ENCODE data around the gene OSBPL2. TPM values are rescaled to one million over a fixed set of nuclear protein-coding genes. Genes with fewer than 3 reads are reported as not detected.

OSBPL2 gene
- total RNA-seq, 1 experiment from 2014 or later, result 49.5 TPM

DNA sequence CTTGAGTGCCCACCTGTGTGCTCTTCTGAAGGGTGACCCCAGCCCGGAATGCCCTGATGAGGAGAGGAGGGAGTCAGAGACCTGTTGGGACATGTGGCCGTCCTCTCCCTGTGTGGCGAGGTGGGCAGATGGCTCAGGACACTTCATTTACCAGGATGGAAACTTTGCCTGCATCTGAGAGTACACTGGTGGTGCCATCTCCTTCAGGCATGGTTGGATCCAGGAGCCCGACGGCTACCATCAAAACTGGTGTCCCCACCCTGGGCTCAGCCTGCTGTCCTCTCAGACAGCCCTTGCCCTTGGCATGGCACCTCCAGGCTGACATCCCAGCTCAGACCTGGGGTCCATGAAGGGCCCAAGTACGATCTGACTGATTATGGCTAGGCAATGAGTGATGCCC is 7.0 kb upstream of the OSBPL2 start:
- ChIA-PET POLR2A (no interaction called here), CTCF (no interaction called here)
- no peak for ATAC-seq
- Mint-ChIP-seq H3K27me3 (ENCODE audit: low read depth) (peaks cover 1% of the 10 kb centered on the region; the same call in 1 of the 2 replicates), H3K9me3 (peaks cover 5% of the 10 kb centered on the region), H3K27ac (no peak overlapping the region), H3K4me1 (peaks cover 3% of the 10 kb centered on the region), H3K4me3 (no peak overlapping the region), H3K36me3 (no peaks in the 10 kb centered on the region)
- no peak for TF ChIP-seq TEAD1 (CRISPR knock-in tag; IDR thresholded peaks at IDR 0.05)
- TF ChIP-seq, protein P1, sequence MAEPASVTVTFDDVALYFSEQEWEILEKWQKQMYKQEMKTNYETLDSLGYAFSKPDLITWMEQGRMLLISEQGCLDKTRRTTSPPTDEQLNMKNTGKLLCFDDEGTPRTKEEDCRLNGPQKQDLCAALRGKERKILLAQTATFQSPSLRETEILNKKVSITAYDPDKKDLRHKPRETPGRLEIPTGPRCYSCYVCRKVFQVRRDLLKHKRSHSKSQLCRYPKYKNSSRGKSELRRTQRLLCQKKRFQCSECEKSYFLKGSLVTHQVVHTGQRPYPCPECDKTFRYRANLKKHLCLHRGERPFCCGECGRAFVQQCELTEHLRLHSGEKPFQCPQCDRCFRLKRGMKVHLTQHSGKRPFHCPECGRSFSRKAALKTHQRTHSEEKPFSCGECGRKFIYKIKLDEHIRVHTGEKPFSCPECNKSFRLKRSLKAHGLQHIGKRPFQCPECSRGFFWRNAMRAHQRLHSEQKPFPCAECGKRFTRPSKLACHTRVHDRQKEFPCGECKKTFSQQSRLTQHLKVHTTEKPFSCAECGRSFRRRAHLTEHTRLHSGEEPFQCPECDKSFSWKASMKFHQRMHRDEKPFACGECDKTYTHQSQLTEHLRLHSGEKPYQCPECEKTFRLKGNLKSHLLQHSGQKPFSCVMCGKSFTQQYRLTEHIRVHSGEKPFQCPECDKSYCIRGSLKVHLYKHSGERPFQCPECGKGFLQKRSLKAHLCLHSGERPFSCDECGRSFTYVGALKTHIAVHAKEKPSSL (CRISPR knock-in tag; conservative IDR thresholded peaks at IDR 0.05), result no peak
- TF ChIP-seq, protein P2, sequence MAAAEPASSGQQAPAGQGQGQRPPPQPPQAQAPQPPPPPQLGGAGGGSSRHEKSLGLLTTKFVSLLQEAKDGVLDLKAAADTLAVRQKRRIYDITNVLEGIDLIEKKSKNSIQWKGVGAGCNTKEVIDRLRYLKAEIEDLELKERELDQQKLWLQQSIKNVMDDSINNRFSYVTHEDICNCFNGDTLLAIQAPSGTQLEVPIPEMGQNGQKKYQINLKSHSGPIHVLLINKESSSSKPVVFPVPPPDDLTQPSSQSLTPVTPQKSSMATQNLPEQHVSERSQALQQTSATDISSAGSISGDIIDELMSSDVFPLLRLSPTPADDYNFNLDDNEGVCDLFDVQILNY (CRISPR knock-in tag; IDR thresholded peaks at IDR 0.05), result no peak
- TF ChIP-seq SMAD4 (CRISPR knock-in tag; IDR thresholded peaks at IDR 0.05), result no peak
- no peak for TF ChIP-seq ELF4 (CRISPR knock-in tag; IDR thresholded peaks at IDR 0.05; ENCODE audit: low read depth)
- TF ChIP-seq, protein P3, sequence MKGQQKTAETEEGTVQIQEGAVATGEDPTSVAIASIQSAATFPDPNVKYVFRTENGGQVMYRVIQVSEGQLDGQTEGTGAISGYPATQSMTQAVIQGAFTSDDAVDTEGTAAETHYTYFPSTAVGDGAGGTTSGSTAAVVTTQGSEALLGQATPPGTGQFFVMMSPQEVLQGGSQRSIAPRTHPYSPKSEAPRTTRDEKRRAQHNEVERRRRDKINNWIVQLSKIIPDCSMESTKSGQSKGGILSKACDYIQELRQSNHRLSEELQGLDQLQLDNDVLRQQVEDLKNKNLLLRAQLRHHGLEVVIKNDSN (CRISPR knock-in tag; IDR thresholded peaks at IDR 0.05), result no peak
- no peak for DNase-seq (ENCODE audit: low spot score)

DNA sequence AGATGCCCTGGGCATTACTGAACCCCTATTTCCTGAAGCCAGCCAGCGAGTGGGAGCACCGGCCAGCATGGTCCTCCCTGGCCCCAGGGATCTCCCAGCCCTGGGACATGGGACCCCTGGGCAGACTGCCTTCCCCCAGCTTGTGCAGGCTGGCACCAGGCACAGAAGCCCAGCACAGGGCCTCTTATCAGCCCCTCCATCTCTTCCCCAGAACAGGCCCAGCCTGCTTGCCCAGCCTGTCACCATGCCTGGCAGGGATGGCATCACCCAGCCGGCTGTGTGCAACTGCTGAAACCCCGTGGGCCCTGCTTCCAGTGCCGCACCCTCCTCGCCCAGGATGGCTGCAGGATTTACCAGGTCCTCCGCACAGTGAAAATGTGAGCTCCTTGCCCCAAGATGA is 6.1 kb upstream of the OSBPL2 start:
- H3K4me3 Mint-ChIP-seq, result no peak overlapping the region
- no peak for ATAC-seq
- H3K36me3 Mint-ChIP-seq, result no peaks in the 10 kb centered on the region
- no peaks in the 10 kb centered on the region for H3K27me3 Mint-ChIP-seq (ENCODE audit: low read depth)
- H3K4me1 Mint-ChIP-seq, result no peaks in the 10 kb centered on the region
- H3K9me3 Mint-ChIP-seq, result peaks cover 5% of the 10 kb centered on the region
- TF ChIP-seq, protein P4, sequence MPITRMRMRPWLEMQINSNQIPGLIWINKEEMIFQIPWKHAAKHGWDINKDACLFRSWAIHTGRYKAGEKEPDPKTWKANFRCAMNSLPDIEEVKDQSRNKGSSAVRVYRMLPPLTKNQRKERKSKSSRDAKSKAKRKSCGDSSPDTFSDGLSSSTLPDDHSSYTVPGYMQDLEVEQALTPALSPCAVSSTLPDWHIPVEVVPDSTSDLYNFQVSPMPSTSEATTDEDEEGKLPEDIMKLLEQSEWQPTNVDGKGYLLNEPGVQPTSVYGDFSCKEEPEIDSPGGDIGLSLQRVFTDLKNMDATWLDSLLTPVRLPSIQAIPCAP (CRISPR knock-in tag; IDR thresholded peaks at IDR 0.05), result no peak
- TF ChIP-seq SMAD4 (CRISPR knock-in tag; IDR thresholded peaks at IDR 0.05) (no peak), NR1H2 (CRISPR knock-in tag; IDR thresholded peaks at IDR 0.05) (no peak), ELF4 (CRISPR knock-in tag; IDR thresholded peaks at IDR 0.05; ENCODE audit: low read depth) (no peak), ESRRA (CRISPR knock-in tag; IDR thresholded peaks at IDR 0.05; ENCODE audit: borderline replicate concordance) (no peak), JAZF1 (CRISPR knock-in tag; IDR thresholded peaks at IDR 0.05) (no peak), GTF2I (CRISPR knock-in tag; conservative IDR thresholded peaks at IDR 0.05) (no peak), JUN (CRISPR knock-in tag; IDR thresholded peaks at IDR 0.05) (no peak), CREM (CRISPR knock-in tag; IDR thresholded peaks at IDR 0.05) (no peak), SP1 (CRISPR knock-in tag; conservative IDR thresholded peaks at IDR 0.05) (no peak), ZNF219 (CRISPR knock-in tag; IDR thresholded peaks at IDR 0.05; ENCODE audit: borderline replicate concordance) (no peak), ETV6 (CRISPR knock-in tag; IDR thresholded peaks at IDR 0.05) (no peak), MYBL2 (CRISPR knock-in tag; IDR thresholded peaks at IDR 0.05) (no peak)
- TF ChIP-seq, protein P5, sequence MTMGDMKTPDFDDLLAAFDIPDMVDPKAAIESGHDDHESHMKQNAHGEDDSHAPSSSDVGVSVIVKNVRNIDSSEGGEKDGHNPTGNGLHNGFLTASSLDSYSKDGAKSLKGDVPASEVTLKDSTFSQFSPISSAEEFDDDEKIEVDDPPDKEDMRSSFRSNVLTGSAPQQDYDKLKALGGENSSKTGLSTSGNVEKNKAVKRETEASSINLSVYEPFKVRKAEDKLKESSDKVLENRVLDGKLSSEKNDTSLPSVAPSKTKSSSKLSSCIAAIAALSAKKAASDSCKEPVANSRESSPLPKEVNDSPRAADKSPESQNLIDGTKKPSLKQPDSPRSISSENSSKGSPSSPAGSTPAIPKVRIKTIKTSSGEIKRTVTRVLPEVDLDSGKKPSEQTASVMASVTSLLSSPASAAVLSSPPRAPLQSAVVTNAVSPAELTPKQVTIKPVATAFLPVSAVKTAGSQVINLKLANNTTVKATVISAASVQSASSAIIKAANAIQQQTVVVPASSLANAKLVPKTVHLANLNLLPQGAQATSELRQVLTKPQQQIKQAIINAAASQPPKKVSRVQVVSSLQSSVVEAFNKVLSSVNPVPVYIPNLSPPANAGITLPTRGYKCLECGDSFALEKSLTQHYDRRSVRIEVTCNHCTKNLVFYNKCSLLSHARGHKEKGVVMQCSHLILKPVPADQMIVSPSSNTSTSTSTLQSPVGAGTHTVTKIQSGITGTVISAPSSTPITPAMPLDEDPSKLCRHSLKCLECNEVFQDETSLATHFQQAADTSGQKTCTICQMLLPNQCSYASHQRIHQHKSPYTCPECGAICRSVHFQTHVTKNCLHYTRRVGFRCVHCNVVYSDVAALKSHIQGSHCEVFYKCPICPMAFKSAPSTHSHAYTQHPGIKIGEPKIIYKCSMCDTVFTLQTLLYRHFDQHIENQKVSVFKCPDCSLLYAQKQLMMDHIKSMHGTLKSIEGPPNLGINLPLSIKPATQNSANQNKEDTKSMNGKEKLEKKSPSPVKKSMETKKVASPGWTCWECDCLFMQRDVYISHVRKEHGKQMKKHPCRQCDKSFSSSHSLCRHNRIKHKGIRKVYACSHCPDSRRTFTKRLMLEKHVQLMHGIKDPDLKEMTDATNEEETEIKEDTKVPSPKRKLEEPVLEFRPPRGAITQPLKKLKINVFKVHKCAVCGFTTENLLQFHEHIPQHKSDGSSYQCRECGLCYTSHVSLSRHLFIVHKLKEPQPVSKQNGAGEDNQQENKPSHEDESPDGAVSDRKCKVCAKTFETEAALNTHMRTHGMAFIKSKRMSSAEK (CRISPR knock-in tag; IDR thresholded peaks at IDR 0.05; ENCODE audit: borderline replicate concordance), result no peak
- TF ChIP-seq, protein P6, sequence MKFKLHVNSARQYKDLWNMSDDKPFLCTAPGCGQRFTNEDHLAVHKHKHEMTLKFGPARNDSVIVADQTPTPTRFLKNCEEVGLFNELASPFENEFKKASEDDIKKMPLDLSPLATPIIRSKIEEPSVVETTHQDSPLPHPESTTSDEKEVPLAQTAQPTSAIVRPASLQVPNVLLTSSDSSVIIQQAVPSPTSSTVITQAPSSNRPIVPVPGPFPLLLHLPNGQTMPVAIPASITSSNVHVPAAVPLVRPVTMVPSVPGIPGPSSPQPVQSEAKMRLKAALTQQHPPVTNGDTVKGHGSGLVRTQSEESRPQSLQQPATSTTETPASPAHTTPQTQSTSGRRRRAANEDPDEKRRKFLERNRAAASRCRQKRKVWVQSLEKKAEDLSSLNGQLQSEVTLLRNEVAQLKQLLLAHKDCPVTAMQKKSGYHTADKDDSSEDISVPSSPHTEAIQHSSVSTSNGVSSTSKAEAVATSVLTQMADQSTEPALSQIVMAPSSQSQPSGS (CRISPR knock-in tag; IDR thresholded peaks at IDR 0.05; ENCODE audit: borderline replicate concordance, low read depth), result no peak
- TF ChIP-seq, protein P7, sequence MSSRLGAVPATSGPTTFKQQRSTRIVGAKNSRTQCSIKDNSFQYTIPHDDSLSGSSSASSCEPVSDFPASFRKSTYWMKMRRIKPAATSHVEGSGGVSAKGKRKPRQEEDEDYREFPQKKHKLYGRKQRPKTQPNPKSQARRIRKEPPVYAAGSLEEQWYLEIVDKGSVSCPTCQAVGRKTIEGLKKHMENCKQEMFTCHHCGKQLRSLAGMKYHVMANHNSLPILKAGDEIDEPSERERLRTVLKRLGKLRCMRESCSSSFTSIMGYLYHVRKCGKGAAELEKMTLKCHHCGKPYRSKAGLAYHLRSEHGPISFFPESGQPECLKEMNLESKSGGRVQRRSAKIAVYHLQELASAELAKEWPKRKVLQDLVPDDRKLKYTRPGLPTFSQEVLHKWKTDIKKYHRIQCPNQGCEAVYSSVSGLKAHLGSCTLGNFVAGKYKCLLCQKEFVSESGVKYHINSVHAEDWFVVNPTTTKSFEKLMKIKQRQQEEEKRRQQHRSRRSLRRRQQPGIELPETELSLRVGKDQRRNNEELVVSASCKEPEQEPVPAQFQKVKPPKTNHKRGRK (CRISPR knock-in tag; IDR thresholded peaks at IDR 0.05; ENCODE audit: borderline replicate concordance), result no peak
- CTCF ChIA-PET, result no interaction called here
- no peak for DNase-seq (ENCODE audit: low spot score)
- no peak overlapping the region for H3K27ac Mint-ChIP-seq
- POLR2A ChIA-PET, result no interaction called here

Data from WTC11 (cell line).